GM11168 (cell line): ENCODE measurements around the gene ANKMY1.

ENCODE experiments used
- in situ Hi-C: fragments of 300-500 bp; cut with MboI; formaldehyde crosslinking; loops from one replicate; pipeline ENCODE4 v1.12.0; 2022; ENCODE audit warnings: low sequenced_read_pairs; ENCODE audit not compliant: unreplicated experiment

ANKMY1 gene

DNA sequence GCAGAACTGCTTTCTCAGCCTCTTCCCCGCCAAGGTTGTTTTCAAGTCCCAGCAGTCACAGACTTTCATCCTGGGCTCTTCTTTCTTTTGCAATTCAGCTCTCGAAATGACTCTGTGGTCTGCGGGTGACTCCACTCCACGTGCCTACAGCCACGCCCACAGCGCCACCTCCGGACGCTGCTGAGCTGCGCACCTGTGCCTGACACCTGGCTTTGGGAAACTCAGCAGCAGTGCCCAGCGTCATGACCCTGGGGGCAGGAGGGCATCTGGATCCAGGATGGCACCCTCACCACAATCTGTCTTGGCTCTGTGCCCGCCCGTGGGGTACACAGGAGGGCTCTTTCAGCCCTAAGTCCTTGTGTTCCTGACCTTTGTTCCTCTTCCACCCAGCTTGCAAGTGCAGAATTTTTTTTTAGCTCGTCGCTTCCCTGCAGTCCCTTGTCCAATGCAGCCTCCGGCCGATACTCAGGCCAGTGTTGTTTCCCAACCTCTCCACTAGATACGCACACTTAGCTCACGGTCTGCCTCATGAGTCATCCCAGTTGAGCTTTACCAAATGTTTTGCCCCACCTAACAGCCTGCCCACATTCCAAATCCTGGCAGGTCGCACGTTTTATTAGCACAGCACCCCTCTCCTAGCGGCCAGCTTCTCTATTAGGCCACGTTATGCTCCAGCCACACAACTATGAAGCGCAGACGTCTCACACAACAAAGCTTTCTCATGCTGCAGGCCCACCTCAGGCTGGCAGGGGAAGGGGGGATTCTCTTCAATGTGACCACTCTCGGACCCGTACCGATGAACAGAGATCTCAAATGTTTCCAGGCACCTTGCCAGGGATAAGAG lies 22.2 kb upstream of the ANKMY1 start:
- in situ Hi-C loops, result no loop called here

DNA sequence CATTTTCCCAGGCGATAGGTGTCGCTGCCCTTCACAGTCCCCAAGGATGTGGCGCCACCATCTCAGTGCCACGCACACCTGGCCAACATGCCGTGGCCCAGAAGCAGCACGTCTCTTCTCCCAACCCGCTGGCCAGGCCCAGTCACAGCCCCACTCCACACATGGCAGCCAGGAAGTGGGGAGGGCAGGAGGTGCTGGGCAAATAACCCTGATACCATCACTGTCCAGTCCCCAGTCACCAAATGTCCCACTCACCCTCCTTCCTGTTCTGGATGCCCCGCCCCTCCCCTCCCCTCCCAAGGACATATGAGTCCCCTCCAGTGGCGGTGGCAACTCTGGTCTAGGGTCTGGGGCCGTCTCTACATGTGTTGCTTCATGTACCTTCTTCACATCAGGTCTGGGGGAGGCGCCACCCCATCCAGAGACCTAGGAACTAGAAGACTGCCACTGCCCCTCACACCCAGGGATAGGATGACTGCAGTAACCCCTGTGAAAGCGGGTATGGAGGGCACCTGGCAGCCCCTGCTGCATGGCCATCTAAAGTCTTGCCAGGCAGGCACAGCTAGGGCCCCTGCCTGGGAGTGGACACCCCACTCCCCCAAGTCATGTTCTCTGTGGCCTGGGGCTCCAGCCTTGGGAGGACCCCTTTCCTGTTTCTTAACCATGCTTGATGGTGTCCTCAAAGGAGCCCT lies 21.4 kb upstream of the ANKMY1 start:
- in situ Hi-C loops, result no loop called here

- in situ Hi-C loops, result no loop called here
Observed at GRCh38 chr2:240578488-240578887, 20.7 kb upstream of the ANKMY1 start.

- in situ Hi-C loops, result no loop called here
Observed at GRCh38 chr2:240578110-240578450, 20.3 kb upstream of the ANKMY1 start.

- in situ Hi-C loops, result no loop called here
Observed at GRCh38 chr2:240577281-240578109, 19.7 kb upstream of the ANKMY1 start.

DNA sequence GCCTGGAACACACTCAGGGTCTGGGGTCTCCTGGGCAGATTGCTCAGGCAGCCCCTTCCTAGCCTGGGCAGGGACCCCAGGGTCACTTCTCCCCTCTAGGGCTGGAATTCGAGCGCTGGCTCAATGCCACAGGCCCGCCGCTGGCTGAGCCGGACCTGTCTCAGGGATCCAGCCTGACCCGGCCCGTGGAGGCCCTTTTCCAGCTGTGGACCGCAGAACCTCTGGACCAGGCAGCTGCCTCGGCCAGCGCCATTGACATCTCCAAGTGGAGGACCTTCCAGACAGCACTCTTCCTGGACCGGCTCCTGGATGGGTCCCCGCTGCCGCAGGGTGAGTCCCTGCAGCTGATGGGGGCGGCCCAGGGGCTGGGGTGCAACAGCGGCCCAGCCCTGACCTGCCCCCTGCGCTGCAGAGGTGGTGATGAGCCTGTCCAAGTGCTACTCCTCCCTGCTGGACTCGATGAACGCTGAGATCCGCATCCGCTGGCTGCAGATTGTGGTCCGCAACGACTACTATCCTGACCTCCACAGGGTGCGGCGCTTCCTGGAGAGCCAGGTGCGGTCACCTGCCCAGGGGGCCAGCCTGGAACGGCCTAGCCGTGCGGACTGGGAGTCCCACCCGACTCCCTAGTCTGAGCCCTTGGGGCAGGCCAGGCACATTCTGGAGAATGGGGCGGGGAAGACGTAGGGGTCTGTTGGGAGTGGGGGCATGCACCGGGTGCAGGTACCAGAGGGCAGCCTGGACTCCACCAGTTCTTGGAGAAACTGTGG lies 18.8 kb upstream of the ANKMY1 start:
- in situ Hi-C loops, result no loop called here

- in situ Hi-C loops, result no loop called here
Observed at GRCh38 chr2:240576036-240576435, 18.2 kb upstream of the ANKMY1 start.

- in situ Hi-C loops, result no loop called here
Observed at GRCh38 chr2:240575101-240575965, 17.5 kb upstream of the ANKMY1 start.

DNA sequence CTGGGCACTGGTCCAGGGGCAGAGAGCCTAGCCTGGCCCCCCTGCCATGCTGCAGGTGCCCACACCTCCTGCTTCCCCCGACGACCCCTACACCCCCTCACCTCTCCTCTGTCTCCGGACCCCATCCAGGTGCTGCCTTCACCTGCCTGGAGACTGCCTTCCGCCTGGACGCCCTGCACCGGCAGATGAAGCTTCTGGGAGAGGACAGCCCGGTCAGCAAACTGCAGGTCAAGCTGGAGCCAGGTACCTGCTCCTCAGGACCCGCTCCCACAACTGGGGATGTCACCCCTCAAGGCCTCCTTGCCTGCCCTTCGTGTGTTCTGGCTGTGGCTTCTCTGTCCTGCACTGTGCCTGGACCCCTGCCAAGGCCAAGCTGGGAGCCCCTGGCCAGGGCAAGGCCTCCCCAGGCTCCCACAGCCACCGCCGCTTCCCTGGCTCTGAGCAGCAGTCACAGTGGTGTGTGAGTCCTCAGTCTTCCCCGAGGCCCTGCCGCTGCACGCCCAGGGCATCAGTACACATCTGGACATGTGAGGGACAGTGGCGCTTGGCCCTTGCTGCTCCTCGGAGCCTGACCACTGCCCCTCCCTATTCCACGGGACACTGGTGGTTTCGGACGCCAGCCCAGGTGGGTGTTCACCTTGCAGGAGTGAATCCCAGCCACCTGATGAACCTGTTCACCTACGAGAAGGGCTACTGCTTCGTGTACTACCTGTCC lies 16.8 kb upstream of the ANKMY1 start:
- in situ Hi-C loops, result no loop called here

- in situ Hi-C loops, result no loop called here
Observed at GRCh38 chr2:240573516-240574385, 16.0 kb upstream of the ANKMY1 start.

DNA sequence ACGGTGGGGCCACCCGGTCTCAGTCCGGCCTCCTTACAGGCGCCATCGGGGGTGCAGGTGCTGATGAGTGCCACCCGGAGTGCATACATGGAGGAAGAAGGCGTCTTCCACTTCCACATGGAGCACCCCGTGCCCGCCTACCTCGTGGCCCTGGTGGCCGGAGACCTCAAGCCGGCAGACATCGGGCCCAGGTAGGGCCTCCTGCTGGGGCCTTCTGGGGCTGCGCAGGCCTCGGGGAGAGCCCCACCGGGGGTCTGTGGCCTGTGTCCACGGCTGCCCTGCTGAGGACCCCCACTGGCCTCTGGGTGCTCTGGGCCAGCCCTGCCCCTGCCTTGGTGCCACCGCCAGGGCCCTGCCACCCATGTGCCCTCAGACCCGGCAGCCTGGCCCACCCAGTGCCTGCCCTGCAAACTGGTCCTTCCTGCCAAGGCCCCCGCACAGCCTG lies 15.3 kb upstream of the ANKMY1 start:
- in situ Hi-C loops, result no loop called here

DNA sequence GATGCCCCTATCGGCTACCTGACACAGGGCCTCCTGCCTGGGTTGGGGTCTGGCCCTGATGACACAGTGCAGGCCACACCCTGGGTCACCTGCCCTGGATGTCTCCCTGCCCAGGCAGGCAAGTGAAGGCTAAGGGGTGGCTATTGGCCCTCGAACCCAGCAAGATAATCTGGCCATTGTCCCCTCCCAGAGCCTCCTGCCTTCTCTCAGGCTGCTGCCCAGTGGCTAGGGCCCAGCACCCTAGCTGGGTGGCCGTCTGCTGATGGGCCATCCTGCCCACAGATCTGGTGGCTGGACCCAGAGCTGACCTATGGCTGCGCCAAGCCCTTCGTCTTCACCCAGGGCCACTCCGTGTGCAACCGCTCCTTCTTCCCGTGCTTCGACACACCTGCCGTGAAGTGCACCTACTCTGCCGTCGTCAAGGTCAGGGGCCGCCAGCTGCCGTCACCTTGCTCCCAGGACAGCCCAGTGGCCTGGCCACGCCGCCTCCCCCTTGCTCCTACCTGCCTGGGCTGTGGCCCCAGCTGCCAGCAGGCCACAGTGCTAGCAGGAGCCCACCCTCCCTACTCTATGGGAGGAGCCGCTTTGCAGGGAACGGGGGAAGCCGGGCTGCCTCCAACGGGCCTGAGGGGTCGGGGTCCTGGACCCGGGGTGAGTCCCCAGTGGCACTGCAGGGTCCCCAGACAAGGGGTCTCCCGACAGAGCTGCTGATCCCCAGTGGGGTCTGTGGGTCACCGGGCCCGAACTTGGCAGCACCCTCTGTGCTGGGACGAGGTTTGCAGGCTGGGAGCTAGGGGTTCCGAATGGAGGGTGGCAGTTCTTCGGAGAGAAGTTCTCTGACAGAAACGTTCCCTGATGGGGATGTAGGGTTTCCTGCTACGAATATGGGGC lies 14.6 kb upstream of the ANKMY1 start:
- in situ Hi-C loops, result no loop called here

GRCh38 chr2:240571314-240571973 lies 13.7 kb upstream of the ANKMY1 start:
- in situ Hi-C loops, result no loop called here

- in situ Hi-C loops, result no loop called here
Observed at GRCh38 chr2:240570531-240571313, 12.9 kb upstream of the ANKMY1 start.

DNA sequence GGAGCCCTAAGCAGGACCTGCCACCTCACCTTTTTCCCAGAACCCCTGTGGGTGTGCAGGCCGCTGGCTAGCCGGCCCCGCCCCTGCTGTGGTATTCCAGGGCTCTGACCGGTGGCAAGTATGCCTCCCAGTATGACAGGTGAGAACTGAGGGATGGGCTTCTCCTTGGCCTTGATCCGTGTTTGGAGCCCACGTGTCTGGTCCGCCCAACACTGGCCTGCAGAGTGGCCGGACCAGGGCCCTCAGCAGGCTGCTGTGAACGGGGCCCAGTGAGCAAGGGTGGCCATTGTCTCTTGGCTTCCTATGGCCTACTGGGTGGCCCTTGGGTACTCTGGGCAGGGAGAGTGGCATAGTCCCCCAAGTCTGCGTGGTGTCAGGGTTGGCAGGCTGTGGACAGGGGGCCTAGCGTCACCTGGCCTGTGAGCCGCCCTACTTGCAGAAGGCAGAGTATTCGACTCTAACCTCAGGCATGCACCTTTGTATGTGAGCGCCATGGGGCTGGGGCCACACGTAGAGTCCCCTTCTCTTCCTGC lies 12.3 kb upstream of the ANKMY1 start:
- in situ Hi-C loops, result no loop called here
